SU-DHL-6 (cell line): ENCODE measurements around the gene PDIK1L.

Experiments used
- H2AFZ ChIP-seq: fragments of 200-600 bp; sonication (generic); 2 replicates; pipeline ENCODE4 v1.6.1; 2014; ENCODE audit warnings: low read depth, mild to moderate bottlenecking, moderate library complexity, mixed read lengths, antibody characterized with exemption, low read length; ENCODE audit not compliant: severe bottlenecking
- H3F3A ChIP-seq: fragments of 200-600 bp; shearing (Covaris generic); 2 replicates; pipeline ENCODE4 v1.6.0; 2016; ENCODE audit warnings: antibody characterized with exemption, mild to moderate bottlenecking; ENCODE audit not compliant: insufficient read depth
- H3K27ac ChIP-seq: fragments of 200-600 bp; sonication (generic); 2 replicates; pipeline ENCODE4 v1.5.1; 2016; ENCODE audit warnings: low read depth, mild to moderate bottlenecking, low read length, moderate library complexity, mixed read lengths
- H3K27me3 ChIP-seq: fragments of 200-600 bp; sonication (generic), shearing (Covaris generic); 2 replicates; pipeline ENCODE4 v1.6.0; 2014; ENCODE audit warnings: mild to moderate bottlenecking, low read length
- H3K36me3 ChIP-seq: fragments of 200-600 bp; sonication (generic); 2 replicates; pipeline ENCODE4 v1.6.1; 2014; ENCODE audit warnings: mild to moderate bottlenecking, low read length, mixed read lengths
- H3K4me2 ChIP-seq: fragments of 300-600, 200-600 bp; shearing (Covaris generic), sonication (generic); 2 replicates; pipeline ENCODE4 v1.6.0; 2014; ENCODE audit warnings: low read length, low read depth, mild to moderate bottlenecking; ENCODE audit not compliant: poor library complexity, severe bottlenecking
- H3K4me3 ChIP-seq: fragments of 200-600 bp; sonication (generic); 2 replicates; pipeline ENCODE4 v1.5.1; 2014; ENCODE audit warnings: antibody characterized with exemption, low read length, mild to moderate bottlenecking, mixed read lengths; ENCODE audit not compliant: insufficient read depth, poor library complexity, severe bottlenecking
- H3K79me2 ChIP-seq: fragments of 200-600 bp; sonication (generic); 2 replicates; pipeline ENCODE4 v1.6.1; 2014; ENCODE audit warnings: mild to moderate bottlenecking, low read length, moderate library complexity; ENCODE audit not compliant: insufficient read depth
- H3K9ac ChIP-seq: fragments of 200-600 bp; sonication (generic); 2 replicates; pipeline ENCODE4 v1.7.0; 2014; ENCODE audit warnings: mild to moderate bottlenecking, low read length
- H3K9me2 ChIP-seq: fragments of 200-600 bp; sonication (generic); replicated peaks from 2 replicates; pipeline ENCODE4 v1.6.1; 2014; ENCODE audit warnings: low read length; ENCODE audit not compliant: insufficient read depth
- H3K9me3 ChIP-seq: fragments of 200-600 bp; sonication (generic); 2 replicates; pipeline ENCODE4 v1.6.1; 2014; ENCODE audit warnings: low read length, mixed read lengths; ENCODE audit not compliant: insufficient read depth
- H4K20me1 ChIP-seq: fragments of 200-600 bp; sonication (generic); 2 replicates; pipeline ENCODE4 v1.6.1; 2014; ENCODE audit warnings: low read depth, mild to moderate bottlenecking, antibody characterized with exemption, low read length, moderate library complexity, mixed read lengths
- CTCF ChIP-seq: fragments of 200-600 bp; sonication (generic); IDR thresholded peaks from one replicate; pipeline ENCODE4 v1.5.1; 2017; ENCODE audit warnings: antibody characterized with exemption, mild to moderate bottlenecking, low read length, moderate library complexity; ENCODE audit not compliant: insufficient read depth, poor library complexity, severe bottlenecking
- EZH2phosphoT487 ChIP-seq: fragments of 200-600 bp; sonication (generic), shearing (Covaris generic); conservative IDR thresholded peaks from 2 replicates; pipeline ENCODE4 v1.6.1; 2018; ENCODE audit warnings: mild to moderate bottlenecking, antibody characterized with exemption, low read length, moderate library complexity, mixed read lengths

PDIK1L gene

DNA sequence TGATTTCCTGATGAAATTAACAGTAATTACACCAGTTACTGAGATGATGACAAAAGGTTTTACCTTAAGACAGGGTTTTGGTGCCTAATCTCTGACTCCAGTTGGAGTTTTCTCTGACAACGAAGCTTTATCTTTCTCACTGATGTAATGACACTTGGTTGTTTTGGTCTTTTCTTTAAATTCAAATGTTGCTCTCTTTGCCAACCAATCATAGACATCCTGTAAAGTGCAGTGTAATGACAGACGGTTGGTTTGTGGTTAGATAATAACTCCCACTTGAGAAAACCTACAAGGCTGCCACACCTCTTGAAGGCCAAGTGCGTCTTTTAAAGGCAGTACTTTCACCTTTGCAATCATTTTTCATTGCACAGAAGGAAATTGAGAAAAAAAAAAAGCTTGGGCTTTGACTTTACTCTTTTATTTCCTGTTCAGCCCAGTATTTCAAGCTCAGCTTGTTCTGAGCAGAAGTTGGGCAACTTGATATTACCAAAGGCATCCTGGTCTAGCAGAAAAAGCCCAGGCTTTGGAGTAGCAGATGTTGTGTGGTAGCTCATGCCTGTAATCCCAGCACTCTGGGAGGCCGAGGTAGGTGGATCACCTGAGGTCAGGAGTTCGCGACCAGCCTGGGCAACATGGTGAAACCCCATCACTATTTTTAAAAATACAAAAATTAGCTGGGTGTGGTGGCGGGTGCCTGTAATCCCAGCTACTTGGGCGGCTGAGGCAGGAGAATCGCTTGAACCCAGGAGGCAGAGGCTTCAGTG lies 14.9 kb downstream of the PDIK1L start:
- no peaks in the 10 kb centered on the region for H3K9me2 ChIP-seq
- peaks cover 24% of the 10 kb centered on the region for H3K36me3 ChIP-seq
- H3K27ac ChIP-seq = peak overlapping the region; percentile 76
- TF ChIP-seq EZH2phosphoT487 (no peak), CTCF (no peak)
- peak overlapping the region; percentile 13 for H3K9ac ChIP-seq
- no peaks in the 10 kb centered on the region for H3K79me2 ChIP-seq
- no peaks in the 10 kb centered on the region for H3K9me3 ChIP-seq
- no peaks in the 10 kb centered on the region for H4K20me1 ChIP-seq
- H3K4me2 ChIP-seq = peak overlapping the region; percentile 60
- H3K4me3 ChIP-seq = no peak overlapping the region
- H3F3A ChIP-seq = peaks cover 14% of the 10 kb centered on the region
- H3K27me3 ChIP-seq = no peaks in the 10 kb centered on the region
- H2AFZ ChIP-seq = no peak overlapping the region

- H3K36me3 ChIP-seq = peaks cover 21% of the 10 kb centered on the region
- H3K27me3 ChIP-seq = no peaks in the 10 kb centered on the region
- no peak overlapping the region for H3K4me3 ChIP-seq
- H3K9me2 ChIP-seq = no peaks in the 10 kb centered on the region
- H4K20me1 ChIP-seq = no peaks in the 10 kb centered on the region
- no peak overlapping the region for H3K27ac ChIP-seq
- H3K9me3 ChIP-seq = no peaks in the 10 kb centered on the region
- no peak overlapping the region for H2AFZ ChIP-seq
- H3K9ac ChIP-seq = no peak overlapping the region
- no peaks in the 10 kb centered on the region for H3K79me2 ChIP-seq
- H3F3A ChIP-seq = peaks cover 14% of the 10 kb centered on the region
- TF ChIP-seq CTCF = no peak
- TF ChIP-seq EZH2phosphoT487 = no peak
- H3K4me2 ChIP-seq = peak overlapping the region; percentile 60
Measured at GRCh38 chr1:26127235-26128163, 15.9 kb downstream of the PDIK1L start.

DNA sequence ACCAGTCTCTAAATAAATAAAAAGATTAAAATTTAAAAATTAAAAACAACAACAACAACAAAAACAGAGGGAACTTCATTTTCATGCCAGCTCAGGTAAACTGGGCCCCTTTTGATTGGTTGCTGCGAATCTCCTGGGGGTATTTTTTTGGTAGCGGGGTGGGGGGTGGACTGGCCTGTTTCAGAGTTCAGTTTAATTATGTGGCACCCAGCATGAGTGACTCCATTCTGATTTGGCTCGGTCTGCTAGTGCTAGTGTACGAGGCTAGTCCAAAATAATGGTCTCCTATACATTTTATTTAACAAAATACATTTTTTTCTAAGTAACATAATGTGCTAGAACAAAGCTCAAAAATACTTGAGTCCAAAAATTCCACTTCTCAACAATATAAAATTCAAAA lies 18.2 kb downstream of the PDIK1L start:
- TF ChIP-seq EZH2phosphoT487 (no peak), CTCF (no peak)
- Histone ChIP-seq H3K27ac (no peak overlapping the region), H3K9me3 (no peaks in the 10 kb centered on the region), H3K4me3 (no peak overlapping the region), H3K79me2 (no peaks in the 10 kb centered on the region), H4K20me1 (no peaks in the 10 kb centered on the region), H2AFZ (no peak overlapping the region), H3K4me2 (no peak overlapping the region), H3K9ac (no peak overlapping the region), H3K27me3 (no peaks in the 10 kb centered on the region), H3F3A (peaks cover 14% of the 10 kb centered on the region), H3K36me3 (peaks cover 7% of the 10 kb centered on the region; the same call in 1 of the 2 replicates), H3K9me2 (no peaks in the 10 kb centered on the region)
